Ishikawa (cell line): ENCODE results near the gene CTTNBP2.

Experiments used
- CEBPB ChIP-seq: IDR thresholded peaks from 2 replicates; pipeline ENCODE4 v1.6.1; 2012
- CREB1 ChIP-seq: IDR thresholded peaks from 2 replicates; pipeline ENCODE4 v1.6.1; 2012; ENCODE audit warnings: low read depth
- EGR1 ChIP-seq: IDR thresholded peaks from 2 replicates; pipeline ENCODE4 v1.6.1; 2012
- EP300 ChIP-seq: IDR thresholded peaks from 2 replicates; pipeline ENCODE4 v1.6.1; 2012; ENCODE audit warnings: borderline replicate concordance
- FOXM1 ChIP-seq: IDR thresholded peaks from 2 replicates; pipeline ENCODE4 v1.6.1; 2012; ENCODE audit warnings: low read depth, borderline replicate concordance
- MAX ChIP-seq: IDR thresholded peaks from 2 replicates; pipeline ENCODE4 v1.6.1; 2012
- NFIC ChIP-seq: IDR thresholded peaks from 2 replicates; pipeline ENCODE4 v1.6.1; 2012
- RAD21 ChIP-seq: IDR thresholded peaks from 2 replicates; pipeline ENCODE4 v1.6.1; 2012; ENCODE audit warnings: low read depth
- REST ChIP-seq: IDR thresholded peaks from 2 replicates; pipeline ENCODE4 v1.6.1; 2012; ENCODE audit warnings: low read depth, mild to moderate bottlenecking
- TAF1 ChIP-seq: IDR thresholded peaks from 2 replicates; pipeline ENCODE4 v1.6.1; 2012; ENCODE audit warnings: low read depth, mild to moderate bottlenecking
- TCF12 ChIP-seq: IDR thresholded peaks from 2 replicates; pipeline ENCODE4 v1.6.1; 2012; ENCODE audit warnings: low read depth
- TEAD4 ChIP-seq: IDR thresholded peaks from 2 replicates; pipeline ENCODE4 v1.6.1; 2012
- USF1 ChIP-seq: IDR thresholded peaks from 2 replicates; pipeline ENCODE4 v1.6.1; 2012
- YY1 ChIP-seq: IDR thresholded peaks from 2 replicates; pipeline ENCODE4 v1.6.1; 2012; ENCODE audit warnings: low read depth
- ZBTB7A ChIP-seq: IDR thresholded peaks from 2 replicates; pipeline ENCODE4 v1.6.1; 2012; ENCODE audit warnings: low read depth

CTTNBP2 gene

GRCh38 chr7:117863618-117864017 lies 9.6 kb downstream of the CTTNBP2 start:
- TF ChIP-seq NFIC (no peak), USF1 (no peak), FOXM1 (no peak), MAX (no peak), CEBPB (no peak), TCF12 (no peak), ZBTB7A (no peak), EGR1 (no peak), TAF1 (no peak)

GRCh38 chr7:117862378-117862777 lies 10.9 kb downstream of the CTTNBP2 start:
- TF ChIP-seq CEBPB (no peak), ZBTB7A (no peak), NFIC (no peak), EGR1 (no peak), YY1 (no peak), CREB1 (no peak), TAF1 (no peak), EP300 (no peak), MAX (no peak), REST (no peak), TCF12 (no peak), RAD21 (no peak), FOXM1 (no peak), TEAD4 (no peak), USF1 (no peak)

- TF ChIP-seq TEAD4 (no peak), REST (no peak), CEBPB (no peak), TCF12 (no peak), USF1 (no peak), FOXM1 (no peak), EP300 (no peak), MAX (no peak), TAF1 (no peak), NFIC (no peak), ZBTB7A (no peak), YY1 (no peak), EGR1 (no peak), CREB1 (no peak), RAD21 (no peak)
These were observed 13.9 kb downstream of the CTTNBP2 start for GRCh38 chr7:117859246-117859812.

- TF ChIP-seq EGR1 (no peak), FOXM1 (no peak), CEBPB (no peak), YY1 (no peak), TAF1 (no peak), CREB1 (no peak), TEAD4 (no peak), TCF12 (no peak), NFIC (no peak), EP300 (no peak), REST (no peak), USF1 (no peak), ZBTB7A (no peak)
These were observed 14.5 kb downstream of the CTTNBP2 start for GRCh38 chr7:117858712-117859111.
